VCaP (cell line): Measurements from ENCODE around the gene C2orf78.

ENCODE experiments used
- H3K27ac ChIP-seq: fragments of 450-650 bp; 2 replicates; pipeline ENCODE4 v1.5.1; 2017
- TF ChIP-seq, protein P1 (sequence below): fragments of 450-650 bp; conservative IDR thresholded peaks from 2 replicates; pipeline ENCODE4 v1.5.1; 2017; ENCODE audit warnings: mild to moderate bottlenecking, moderate library complexity

Gene C2orf78

DNA sequence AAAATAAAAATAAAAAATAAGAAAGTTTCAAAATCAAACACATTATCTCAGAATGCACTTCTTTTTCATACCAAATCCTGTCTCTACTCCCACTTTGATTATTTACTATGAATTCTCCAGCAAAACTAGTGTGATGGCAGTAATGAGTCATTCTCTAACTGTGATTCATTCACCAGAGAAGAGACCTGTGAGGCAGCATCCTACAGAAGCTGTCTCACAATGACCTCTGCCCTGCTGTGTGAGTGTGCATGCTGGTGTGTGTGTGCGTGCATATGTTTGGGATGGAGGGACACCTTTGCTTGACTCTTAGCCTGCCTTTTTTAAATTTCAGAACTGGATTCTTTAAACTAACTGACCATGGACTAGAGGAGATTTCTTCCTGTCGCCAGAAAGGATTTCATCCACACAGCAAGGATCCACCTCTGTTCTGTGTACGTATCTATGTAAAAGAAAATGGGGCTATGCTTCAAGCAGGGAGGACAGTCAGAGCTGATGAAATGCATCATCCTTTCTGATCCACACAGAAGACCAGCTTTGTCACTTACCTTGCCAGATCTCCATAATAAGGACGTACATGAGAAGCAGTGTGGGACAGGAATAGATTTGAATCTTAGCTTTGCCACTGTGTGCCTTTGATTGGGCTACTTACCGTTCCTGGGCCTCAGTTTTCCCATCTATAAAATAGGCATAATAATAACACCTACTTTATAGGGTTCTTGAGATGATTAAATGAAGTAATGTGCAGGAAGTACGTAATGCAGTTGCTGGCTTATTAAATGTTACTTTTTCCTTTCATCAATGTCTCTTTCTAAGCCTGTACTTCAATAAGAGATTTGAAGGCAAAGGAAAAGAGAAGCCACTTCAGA is 76.0 kb downstream of the C2orf78 start:
- TF ChIP-seq, protein P1, sequence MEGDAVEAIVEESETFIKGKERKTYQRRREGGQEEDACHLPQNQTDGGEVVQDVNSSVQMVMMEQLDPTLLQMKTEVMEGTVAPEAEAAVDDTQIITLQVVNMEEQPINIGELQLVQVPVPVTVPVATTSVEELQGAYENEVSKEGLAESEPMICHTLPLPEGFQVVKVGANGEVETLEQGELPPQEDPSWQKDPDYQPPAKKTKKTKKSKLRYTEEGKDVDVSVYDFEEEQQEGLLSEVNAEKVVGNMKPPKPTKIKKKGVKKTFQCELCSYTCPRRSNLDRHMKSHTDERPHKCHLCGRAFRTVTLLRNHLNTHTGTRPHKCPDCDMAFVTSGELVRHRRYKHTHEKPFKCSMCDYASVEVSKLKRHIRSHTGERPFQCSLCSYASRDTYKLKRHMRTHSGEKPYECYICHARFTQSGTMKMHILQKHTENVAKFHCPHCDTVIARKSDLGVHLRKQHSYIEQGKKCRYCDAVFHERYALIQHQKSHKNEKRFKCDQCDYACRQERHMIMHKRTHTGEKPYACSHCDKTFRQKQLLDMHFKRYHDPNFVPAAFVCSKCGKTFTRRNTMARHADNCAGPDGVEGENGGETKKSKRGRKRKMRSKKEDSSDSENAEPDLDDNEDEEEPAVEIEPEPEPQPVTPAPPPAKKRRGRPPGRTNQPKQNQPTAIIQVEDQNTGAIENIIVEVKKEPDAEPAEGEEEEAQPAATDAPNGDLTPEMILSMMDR, result no peak
- no peak overlapping the region for H3K27ac ChIP-seq

GRCh38 chr2:73862987-73863386 is 79.0 kb downstream of the C2orf78 start:
- no peak overlapping the region for H3K27ac ChIP-seq
- TF ChIP-seq, protein P1, result no peak
